Thyroid gland (tissue), 4 donors: ENCODE data around the gene DOK1. TPM values are rescaled to one million over a fixed set of nuclear protein-coding genes. Genes with fewer than 3 reads are reported as not detected.

Experiments
- DNase-seq, 2 donors: peaks; one replicate each; pipeline ENCODE4 v3.0.0-alpha.2; 2019
- H3K27ac ChIP-seq, 3 donors: fragments of 200-600 bp; sonication (generic); 1 replicate in 2 of 3; 2 replicates in 1 of 3; pipeline ENCODE4 v1.5.1; 2016 to 2019; ENCODE audit warnings: mild to moderate bottlenecking in 1 of 3, moderate library complexity in 1 of 3
- H3K27me3 ChIP-seq: fragments of 200-600 bp; sonication (generic); one replicate; pipeline ENCODE4 v1.5.1; 2019
- H3K36me3 ChIP-seq, 2 donors: fragments of 200-600 bp; sonication (generic); one replicate each; pipeline ENCODE4 v1.5.1; 2016 to 2019
- H3K4me1 ChIP-seq, 2 donors: fragments of 200-600 bp; sonication (generic); one replicate each; pipeline ENCODE4 v1.5.1; 2017 to 2019
- H3K4me3 ChIP-seq, 3 donors: fragments of 200-600 bp; sonication (generic); replicated peaks in 1 of 3; 1 replicate in 2 of 3; 2 replicates in 1 of 3; pipeline ENCODE4 v1.5.1; 2016; ENCODE audit warnings: mild to moderate bottlenecking in 1 of 3
- H3K9me3 ChIP-seq: fragments of 200-600 bp; sonication (generic); one replicate; pipeline ENCODE4 v1.5.1; 2017
- POLR2A ChIP-seq, 2 donors: fragments of 450-650 bp; IDR thresholded peaks; one replicate each; pipeline ENCODE4 v1.6.1; 2017; ENCODE audit warnings: antibody characterized with exemption in 2 of 2, mild to moderate bottlenecking in 2 of 2, moderate library complexity in 1 of 2
- WGBS, 2 donors: methylation state at CpG; one replicate each; pipeline ENCODE4 v1.1.5; 2017; 5-methylcytosine and 5-hydroxymethylcytosine counted together
- intact Hi-C: fragments of 100-400 bp; cut with DNase I; formaldehyde crosslinking; loops from one replicate; pipeline ENCODE4 v1.15.1; 2023
- total RNA-seq, 4 donors: library from RNA; depleted of rRNA; stranded (reverse); fragments of >200 nt; gene quantifications; one replicate each; pipeline ENCODE4 v1.2.3, GENCODE V29; 2016
- TF ChIP-seq, protein P1 (sequence below), 6 experiments: fragments of 200-600 bp in 3 of 6; fragments of 450-650 bp in 3 of 6; sonication (generic) in 3 of 6; IDR thresholded peaks; one replicate each; pipeline ENCODE4 v1.5.1; 2016 to 2019; ENCODE audit warnings: antibody characterized with exemption in 6 of 6, mild to moderate bottlenecking in 2 of 6, inconsistent platforms in 1 of 6, moderate library complexity in 1 of 6

Gene DOK1
- total RNA-seq, 4 donors from 2014 or later = 14.4 to 19.4 (median 18.4) TPM

GRCh38 chr2:74530239-74531187, 24.0 kb upstream of the DOK1 start:
- DNase-seq = peak; percentile 26 to 33
- intact Hi-C loops = no loop called here

GRCh38 chr2:74531666-74532065, 22.9 kb upstream of the DOK1 start:
- intact Hi-C loops = no loop called here
- no peak overlapping the region for H3K27ac ChIP-seq
- DNase-seq = no peak
- WGBS, 2 donors = 86 to 90% methylated on average over 7 of the region's 7 CpGs
- H3K4me3 ChIP-seq = no peak overlapping the region
- H3K27me3 ChIP-seq = no peaks in the 10 kb centered on the region
- peaks cover 10 to 18% of the 10 kb centered on the region in 2 donors for H3K4me1 ChIP-seq
- peaks cover 10 to 23% of the 10 kb centered on the region in 2 donors for H3K36me3 ChIP-seq
- H3K9me3 ChIP-seq = no peaks in the 10 kb centered on the region
- no peak for TF ChIP-seq POLR2A (IDR thresholded peaks at IDR 0.05)
- TF ChIP-seq, protein P1, sequence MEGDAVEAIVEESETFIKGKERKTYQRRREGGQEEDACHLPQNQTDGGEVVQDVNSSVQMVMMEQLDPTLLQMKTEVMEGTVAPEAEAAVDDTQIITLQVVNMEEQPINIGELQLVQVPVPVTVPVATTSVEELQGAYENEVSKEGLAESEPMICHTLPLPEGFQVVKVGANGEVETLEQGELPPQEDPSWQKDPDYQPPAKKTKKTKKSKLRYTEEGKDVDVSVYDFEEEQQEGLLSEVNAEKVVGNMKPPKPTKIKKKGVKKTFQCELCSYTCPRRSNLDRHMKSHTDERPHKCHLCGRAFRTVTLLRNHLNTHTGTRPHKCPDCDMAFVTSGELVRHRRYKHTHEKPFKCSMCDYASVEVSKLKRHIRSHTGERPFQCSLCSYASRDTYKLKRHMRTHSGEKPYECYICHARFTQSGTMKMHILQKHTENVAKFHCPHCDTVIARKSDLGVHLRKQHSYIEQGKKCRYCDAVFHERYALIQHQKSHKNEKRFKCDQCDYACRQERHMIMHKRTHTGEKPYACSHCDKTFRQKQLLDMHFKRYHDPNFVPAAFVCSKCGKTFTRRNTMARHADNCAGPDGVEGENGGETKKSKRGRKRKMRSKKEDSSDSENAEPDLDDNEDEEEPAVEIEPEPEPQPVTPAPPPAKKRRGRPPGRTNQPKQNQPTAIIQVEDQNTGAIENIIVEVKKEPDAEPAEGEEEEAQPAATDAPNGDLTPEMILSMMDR (IDR thresholded peaks at IDR 0.05) = no peak

More at GRCh38 chr2:74530239-74531187, 24.0 kb upstream of the DOK1 start:
- Histone ChIP-seq H3K9me3 (no peaks in the 10 kb centered on the region), H3K27me3 (no peaks in the 10 kb centered on the region), H3K4me3 (peak overlapping the region; percentile 60 to 72 (median 71)), H3K4me1 (peaks cover 10 to 18% of the 10 kb centered on the region in 2 donors), H3K36me3 (peaks cover 15 to 34% of the 10 kb centered on the region in 2 donors), H3K27ac (peak overlapping the region; percentile 21 to 90 (median 39))
- no peak for TF ChIP-seq POLR2A (IDR thresholded peaks at IDR 0.05)
- TF ChIP-seq, protein P1 (IDR thresholded peaks at IDR 0.05) = no peak
- 3 to 6% methylated on average over 24 to 49 of the region's 54 CpGs for WGBS, 2 donors

- Histone ChIP-seq H3K27me3 (no peaks in the 10 kb centered on the region), H3K4me3 (no peak overlapping the region), H3K9me3 (no peaks in the 10 kb centered on the region), H3K27ac (no peak overlapping the region), H3K36me3 (peaks cover 5 to 18% of the 10 kb centered on the region in 2 donors), H3K4me1 (peaks cover 10 to 18% of the 10 kb centered on the region in 2 donors)
- DNase-seq = no peak
- TF ChIP-seq, protein P1 (IDR thresholded peaks at IDR 0.05) = peak in 2 of 6 experiments; percentile 11 to 15
- no peak for TF ChIP-seq POLR2A (IDR thresholded peaks at IDR 0.05)
- intact Hi-C loops = no loop called here
Measured at GRCh38 chr2:74532222-74532621, 22.3 kb upstream of the DOK1 start.

DNA sequence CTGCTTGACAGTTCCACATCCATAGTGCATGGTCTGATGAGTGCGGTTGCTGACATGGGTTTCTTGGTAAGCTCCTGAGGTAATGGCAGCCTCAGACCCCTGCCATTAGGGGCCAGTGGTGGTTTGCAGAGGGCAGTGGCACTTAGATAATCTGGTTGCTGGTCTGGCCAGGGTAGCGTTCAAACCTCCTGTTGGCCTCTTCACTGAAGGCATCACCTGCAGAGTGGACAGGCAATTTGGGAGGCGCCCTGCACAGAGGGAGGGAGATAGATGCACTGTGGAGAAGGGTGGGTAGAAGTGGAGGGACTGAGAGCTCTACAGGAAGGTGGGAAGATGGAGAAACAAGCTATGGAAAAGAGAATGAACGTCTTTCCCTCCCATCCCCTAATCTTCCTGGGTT, 21.1 kb upstream of the DOK1 start:
- Histone ChIP-seq H3K27ac (no peak overlapping the region), H3K36me3 (peaks cover 0 to 11% of the 10 kb centered on the region in 2 donors), H3K27me3 (no peaks in the 10 kb centered on the region), H3K4me1 (peaks cover 6 to 14% of the 10 kb centered on the region in 2 donors), H3K9me3 (no peaks in the 10 kb centered on the region), H3K4me3 (no peak overlapping the region)
- 86 to 91% methylated on average over 4 of the region's 4 CpGs for WGBS, 2 donors
- intact Hi-C loops = no loop called here
- TF ChIP-seq, protein P1 (IDR thresholded peaks at IDR 0.05) = no peak
- TF ChIP-seq POLR2A (IDR thresholded peaks at IDR 0.05) = no peak
- DNase-seq = no peak

DNA sequence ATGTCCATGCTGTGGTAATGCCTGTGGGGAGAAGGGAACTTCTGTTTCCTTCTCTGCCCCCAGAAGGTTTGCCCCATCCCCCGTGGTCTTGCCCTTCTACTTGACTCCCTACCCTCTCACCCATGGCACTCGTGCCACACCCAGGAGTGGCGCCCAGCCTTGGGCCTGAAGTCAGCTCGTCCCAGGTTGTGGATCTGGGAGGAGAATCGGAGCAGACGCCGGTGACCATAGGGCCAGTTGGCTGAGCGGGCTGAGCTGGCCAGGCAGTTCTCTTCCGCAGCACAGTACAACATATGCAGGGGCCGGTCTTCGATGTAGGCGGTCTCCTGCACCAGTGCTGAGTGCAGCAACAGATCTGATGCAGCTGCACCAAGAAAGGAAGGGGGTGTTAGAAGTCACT, 20.1 kb upstream of the DOK1 start:
- intact Hi-C loops = no loop called here
- H3K9me3 ChIP-seq = no peaks in the 10 kb centered on the region
- H3K4me3 ChIP-seq = no peak overlapping the region
- no peak overlapping the region for H3K27ac ChIP-seq
- no peak for TF ChIP-seq POLR2A (IDR thresholded peaks at IDR 0.05)
- TF ChIP-seq, protein P1 (IDR thresholded peaks at IDR 0.05) = no peak
- H3K27me3 ChIP-seq = no peaks in the 10 kb centered on the region
- peaks cover 0 to 11% of the 10 kb centered on the region in 2 donors for H3K36me3 ChIP-seq
- WGBS, 2 donors = 86 to 88% methylated on average over 6 to 12 of the region's 12 CpGs
- no peak for DNase-seq
- H3K4me1 ChIP-seq = peaks cover 6 to 7% of the 10 kb centered on the region in 2 donors
